Colon (tissue), 2 donors: ENCODE data around the gene TSPEAR.

Source experiments
- FAIRE-seq: peaks from 2 replicates; lab custom pipeline; 2012; peaks lifted over from hg19 to GRCh38; lab: Jason Lieb, UNC
- donor health status: control.
- donor health status: control.

TSPEAR gene

GRCh38 chr21:44740742-44741141 is 29.4 kb upstream of the TSPEAR start:
- FAIRE-seq, result no peak

GRCh38 chr21:44739316-44739715 is 27.9 kb upstream of the TSPEAR start:
- FAIRE-seq, result no peak

- no peak for FAIRE-seq
Observed at GRCh38 chr21:44738621-44739020, 27.2 kb upstream of the TSPEAR start.

GRCh38 chr21:44737706-44738354 is 26.5 kb upstream of the TSPEAR start:
- FAIRE-seq, result no peak

GRCh38 chr21:44736291-44737004 is 25.1 kb upstream of the TSPEAR start:
- FAIRE-seq, result no peak

GRCh38 chr21:44735821-44736220 is 24.4 kb upstream of the TSPEAR start:
- FAIRE-seq, result no peak

- no peak for FAIRE-seq
Observed at GRCh38 chr21:44734841-44735240, 23.5 kb upstream of the TSPEAR start.

GRCh38 chr21:44734026-44734745 is 22.8 kb upstream of the TSPEAR start:
- no peak for FAIRE-seq

- no peak for FAIRE-seq
Observed at GRCh38 chr21:44732956-44733355, 21.6 kb upstream of the TSPEAR start.

GRCh38 chr21:44732263-44732662 is 20.9 kb upstream of the TSPEAR start:
- no peak for FAIRE-seq

- no peak for FAIRE-seq
Observed at GRCh38 chr21:44730951-44731579, 19.7 kb upstream of the TSPEAR start.

- no peak for FAIRE-seq
Observed at GRCh38 chr21:44730028-44730395, 18.6 kb upstream of the TSPEAR start.

- FAIRE-seq, result no peak
Observed at GRCh38 chr21:44729336-44730027, 18.1 kb upstream of the TSPEAR start.

- no peak for FAIRE-seq
Observed at GRCh38 chr21:44728716-44729115, 17.3 kb upstream of the TSPEAR start.

- no peak for FAIRE-seq
Observed at GRCh38 chr21:44727757-44728156, 16.4 kb upstream of the TSPEAR start.

- no peak for FAIRE-seq
Observed at GRCh38 chr21:44727321-44727720, 15.9 kb upstream of the TSPEAR start.

- no peak for FAIRE-seq
Observed at GRCh38 chr21:44726826-44727225, 15.5 kb upstream of the TSPEAR start.

GRCh38 chr21:44724926-44725325 is 13.6 kb upstream of the TSPEAR start:
- FAIRE-seq, result no peak

GRCh38 chr21:44724196-44724595 is 12.8 kb upstream of the TSPEAR start:
- FAIRE-seq, result no peak

- FAIRE-seq, result no peak
Observed at GRCh38 chr21:44723177-44724131, 12.1 kb upstream of the TSPEAR start.

GRCh38 chr21:44722731-44723130 is 11.4 kb upstream of the TSPEAR start:
- FAIRE-seq, result no peak
